ENCODE data around the gene TTLL11.

Gene TTLL11

GRCh38 chr9:121822093-121823085 lies 270.7 kb downstream of the TTLL11 start:
- no peak overlapping the region for H3K4me3 ChIP-seq (ENCODE audit: low read depth, low read length)
- TF ChIP-seq CTCF (IDR thresholded peaks at IDR 0.05; ENCODE audit: low read depth, low read length, missing control alignments) = no peak
- H3K27me3 ChIP-seq (replicated peaks) = no peaks in the 10 kb centered on the region
- H3K36me3 ChIP-seq (replicated peaks) = no peaks in the 10 kb centered on the region
- H3K27ac ChIP-seq = no peak overlapping the region
- DNase-seq = no peak
- in situ Hi-C loops (cut with HindIII; ENCODE audit: low pct_ligation_motif_present, low sequenced_read_pairs) = no loop called here

- no peak for DNase-seq
- in situ Hi-C loops (cut with HindIII; ENCODE audit: low pct_ligation_motif_present, low sequenced_read_pairs) = no loop called here
- Histone ChIP-seq H3K4me3 (ENCODE audit: low read depth, low read length) (no peak overlapping the region), H3K27me3 (replicated peaks) (no peaks in the 10 kb centered on the region), H3K27ac (no peak overlapping the region), H3K36me3 (replicated peaks) (no peaks in the 10 kb centered on the region)
- no peak for TF ChIP-seq CTCF (IDR thresholded peaks at IDR 0.05; ENCODE audit: low read depth, low read length, missing control alignments)
Observed at GRCh38 chr9:121821326-121821725, 271.8 kb downstream of the TTLL11 start.

GRCh38 chr9:121820286-121821005 lies 272.7 kb downstream of the TTLL11 start:
- no peak overlapping the region for H3K4me3 ChIP-seq (ENCODE audit: low read depth, low read length)
- H3K36me3 ChIP-seq (replicated peaks) = no peaks in the 10 kb centered on the region
- DNase-seq = no peak
- H3K27ac ChIP-seq = no peak overlapping the region
- no peaks in the 10 kb centered on the region for H3K27me3 ChIP-seq (replicated peaks)
- no peak for TF ChIP-seq CTCF (IDR thresholded peaks at IDR 0.05; ENCODE audit: low read depth, low read length, missing control alignments)
- in situ Hi-C loops (cut with HindIII; ENCODE audit: low pct_ligation_motif_present, low sequenced_read_pairs) = no loop called here

- DNase-seq = peak; percentile 22
Observed at GRCh38 chr9:121819428-121820231, 273.5 kb downstream of the TTLL11 start.

More at GRCh38 chr9:121819428-121820231, 273.5 kb downstream of the TTLL11 start:
- no peaks in the 10 kb centered on the region for H3K27me3 ChIP-seq (replicated peaks)
- in situ Hi-C loops (cut with HindIII; ENCODE audit: low pct_ligation_motif_present, low sequenced_read_pairs) = no loop called here
- no peak for TF ChIP-seq CTCF (IDR thresholded peaks at IDR 0.05; ENCODE audit: low read depth, low read length, missing control alignments)
- no peaks in the 10 kb centered on the region for H3K36me3 ChIP-seq (replicated peaks)
- no peak overlapping the region for H3K27ac ChIP-seq
- H3K4me3 ChIP-seq (ENCODE audit: low read depth, low read length) = peak overlapping the region; percentile 31
